Thyroid gland (tissue), 4 donors: Measurements from ENCODE around the gene GPC5. TPM values are rescaled to one million over a fixed set of nuclear protein-coding genes. Genes with fewer than 3 reads are reported as not detected.

Experiments
- DNase-seq, 2 donors: peaks; one replicate each; pipeline ENCODE4 v3.0.0-alpha.2; 2019
- H3K27ac ChIP-seq, 3 donors: fragments of 200-600 bp; sonication (generic); 1 replicate in 2 of 3; 2 replicates in 1 of 3; pipeline ENCODE4 v1.5.1; 2016 to 2019; ENCODE audit warnings: mild to moderate bottlenecking in 1 of 3, moderate library complexity in 1 of 3
- H3K27me3 ChIP-seq: fragments of 200-600 bp; sonication (generic); one replicate; pipeline ENCODE4 v1.5.1; 2019
- H3K36me3 ChIP-seq, 2 donors: fragments of 200-600 bp; sonication (generic); one replicate each; pipeline ENCODE4 v1.5.1; 2016 to 2019
- H3K4me1 ChIP-seq, 2 donors: fragments of 200-600 bp; sonication (generic); one replicate each; pipeline ENCODE4 v1.5.1; 2017 to 2019
- H3K4me3 ChIP-seq, 3 donors: fragments of 200-600 bp; sonication (generic); replicated peaks in 1 of 3; 1 replicate in 2 of 3; 2 replicates in 1 of 3; pipeline ENCODE4 v1.5.1; 2016; ENCODE audit warnings: mild to moderate bottlenecking in 1 of 3
- H3K9me3 ChIP-seq: fragments of 200-600 bp; sonication (generic); one replicate; pipeline ENCODE4 v1.5.1; 2017
- CTCF ChIP-seq, 6 experiments: fragments of 200-600 bp in 3 of 6; fragments of 450-650 bp in 3 of 6; sonication (generic) in 3 of 6; IDR thresholded peaks; one replicate each; pipeline ENCODE4 v1.5.1; 2016 to 2019; ENCODE audit warnings: antibody characterized with exemption in 6 of 6, mild to moderate bottlenecking in 2 of 6, inconsistent platforms in 1 of 6, moderate library complexity in 1 of 6
- POLR2A ChIP-seq, 2 donors: fragments of 450-650 bp; IDR thresholded peaks; one replicate each; pipeline ENCODE4 v1.6.1; 2017; ENCODE audit warnings: antibody characterized with exemption in 2 of 2, mild to moderate bottlenecking in 2 of 2, moderate library complexity in 1 of 2
- WGBS, 2 donors: methylation state at CpG; one replicate each; pipeline ENCODE4 v1.1.5; 2017; 5-methylcytosine and 5-hydroxymethylcytosine counted together
- intact Hi-C: fragments of 100-400 bp; cut with DNase I; formaldehyde crosslinking; loops from one replicate; pipeline ENCODE4 v1.15.1; 2023
- total RNA-seq, 4 donors: library from RNA; depleted of rRNA; stranded (reverse); fragments of >200 nt; gene quantifications; one replicate each; pipeline ENCODE4 v1.2.3, GENCODE V29; 2016

The GPC5 gene
- total RNA-seq, 4 donors from 2014 or later, result 0.67 to 2.3 (median 1.3) TPM

GRCh38 chr13:91724591-91724990 is 326.2 kb downstream of the GPC5 start:
- H3K9me3 ChIP-seq, result no peaks in the 10 kb centered on the region
- no peak overlapping the region for H3K27ac ChIP-seq
- 72 to 85% methylated on average over 3 of the region's 3 CpGs for WGBS, 2 donors
- no peaks in the 10 kb centered on the region for H3K36me3 ChIP-seq
- no peaks in the 10 kb centered on the region for H3K4me1 ChIP-seq
- no peaks in the 10 kb centered on the region for H3K27me3 ChIP-seq
- intact Hi-C loops, result no loop called here
- TF ChIP-seq POLR2A (IDR thresholded peaks at IDR 0.05) (no peak), CTCF (IDR thresholded peaks at IDR 0.05) (no peak)
- no peak for DNase-seq
- no peak overlapping the region for H3K4me3 ChIP-seq

- Histone ChIP-seq H3K4me3 (no peak overlapping the region), H3K27me3 (no peaks in the 10 kb centered on the region), H3K4me1 (no peaks in the 10 kb centered on the region), H3K9me3 (no peaks in the 10 kb centered on the region), H3K27ac (no peak overlapping the region), H3K36me3 (no peaks in the 10 kb centered on the region)
- intact Hi-C loops, result no loop called here
- no peak for TF ChIP-seq CTCF (IDR thresholded peaks at IDR 0.05)
- TF ChIP-seq POLR2A (IDR thresholded peaks at IDR 0.05), result no peak
- WGBS, 2 donors, result 78 to 82% methylated on average over 4 of the region's 4 CpGs
- DNase-seq, result no peak
These were observed 327.2 kb downstream of the GPC5 start for GRCh38 chr13:91725646-91726045.

- no peaks in the 10 kb centered on the region for H3K9me3 ChIP-seq
- 58% methylated on average over 6 of the region's 6 CpGs for WGBS, 2 donors
- no peaks in the 10 kb centered on the region for H3K4me1 ChIP-seq
- H3K4me3 ChIP-seq, result no peak overlapping the region
- TF ChIP-seq POLR2A (IDR thresholded peaks at IDR 0.05), result no peak
- no peak for TF ChIP-seq CTCF (IDR thresholded peaks at IDR 0.05)
- no peaks in the 10 kb centered on the region for H3K36me3 ChIP-seq
- intact Hi-C loops, result no loop called here
- DNase-seq, result no peak
- H3K27me3 ChIP-seq, result no peaks in the 10 kb centered on the region
- H3K27ac ChIP-seq, result no peak overlapping the region
These were observed 328.2 kb downstream of the GPC5 start for GRCh38 chr13:91726671-91727070.

- no peaks in the 10 kb centered on the region for H3K36me3 ChIP-seq
- no peaks in the 10 kb centered on the region for H3K27me3 ChIP-seq
- no peak overlapping the region for H3K27ac ChIP-seq
- H3K4me3 ChIP-seq, result no peak overlapping the region
- 84 to 88% methylated on average over 1 of the region's 1 CpG for WGBS, 2 donors
- intact Hi-C loops, result no loop called here
- H3K9me3 ChIP-seq, result no peaks in the 10 kb centered on the region
- TF ChIP-seq CTCF (IDR thresholded peaks at IDR 0.05) (no peak), POLR2A (IDR thresholded peaks at IDR 0.05) (no peak)
- DNase-seq, result no peak
- no peaks in the 10 kb centered on the region for H3K4me1 ChIP-seq
These were observed 331.4 kb downstream of the GPC5 start for GRCh38 chr13:91729859-91730258.

- H3K9me3 ChIP-seq, result no peaks in the 10 kb centered on the region
- no peaks in the 10 kb centered on the region for H3K4me1 ChIP-seq
- H3K36me3 ChIP-seq, result no peaks in the 10 kb centered on the region
- 94 to 96% methylated on average over 2 of the region's 2 CpGs for WGBS, 2 donors
- H3K4me3 ChIP-seq, result no peak overlapping the region
- H3K27ac ChIP-seq, result no peak overlapping the region
- intact Hi-C loops, result no loop called here
- H3K27me3 ChIP-seq, result no peaks in the 10 kb centered on the region
- DNase-seq, result no peak
- TF ChIP-seq CTCF (IDR thresholded peaks at IDR 0.05) (no peak), POLR2A (IDR thresholded peaks at IDR 0.05) (no peak)
These were observed 341.3 kb downstream of the GPC5 start for GRCh38 chr13:91739751-91740150.
